ENCODE data around the gene MORN5.

MORN5 gene

GRCh38 chr9:122192914-122193525 is 33.3 kb downstream of the MORN5 start:
- no peak for DNase-seq

GRCh38 chr9:122193651-122194050 is 33.9 kb downstream of the MORN5 start:
- no peak for DNase-seq

- DNase-seq = no peak
These were observed 36.2 kb downstream of the MORN5 start for GRCh38 chr9:122195875-122196274.

GRCh38 chr9:122197426-122197825 is 37.7 kb downstream of the MORN5 start:
- DNase-seq = no peak

- no peak for DNase-seq
These were observed 38.2 kb downstream of the MORN5 start for GRCh38 chr9:122197882-122198281.

GRCh38 chr9:122200960-122201595 is 41.4 kb downstream of the MORN5 start:
- no peak for DNase-seq

- no peak for DNase-seq
These were observed 41.9 kb downstream of the MORN5 start for GRCh38 chr9:122201641-122202040.

- no peak for DNase-seq
These were observed 42.4 kb downstream of the MORN5 start for GRCh38 chr9:122202111-122202510.

- DNase-seq = no peak
These were observed 44.3 kb downstream of the MORN5 start for GRCh38 chr9:122204055-122204454.

- no peak for DNase-seq
These were observed 44.8 kb downstream of the MORN5 start for GRCh38 chr9:122204491-122204890.

GRCh38 chr9:122205176-122205575 is 45.5 kb downstream of the MORN5 start:
- no peak for DNase-seq

GRCh38 chr9:122206118-122207046 is 46.7 kb downstream of the MORN5 start:
- DNase-seq = no peak

- DNase-seq = no peak
These were observed 47.4 kb downstream of the MORN5 start for GRCh38 chr9:122207096-122207495.

GRCh38 chr9:122209451-122209850 is 49.7 kb downstream of the MORN5 start:
- DNase-seq = no peak

- DNase-seq = no peak
These were observed 52.8 kb downstream of the MORN5 start for GRCh38 chr9:122212473-122213004.

- DNase-seq = no peak
These were observed 53.4 kb downstream of the MORN5 start for GRCh38 chr9:122213102-122213588.

- DNase-seq = peak; percentile 50 to 68
These were observed 54.1 kb downstream of the MORN5 start for GRCh38 chr9:122213589-122214413.

- DNase-seq = no peak
These were observed 54.8 kb downstream of the MORN5 start for GRCh38 chr9:122214507-122214906.

- DNase-seq = no peak
These were observed 56.0 kb downstream of the MORN5 start for GRCh38 chr9:122215663-122216062.

GRCh38 chr9:122216138-122216797 is 56.6 kb downstream of the MORN5 start:
- no peak for DNase-seq

GRCh38 chr9:122216798-122217418 is 57.2 kb downstream of the MORN5 start:
- DNase-seq = no peak
